CD4-positive, alpha-beta T cell treated with Interferon gamma for 1 hour (primary cell): Measurements from ENCODE around the gene EML6.
"Not testable (repeated sequence)": the region's sequence is repeated elsewhere in the genome, so short reads cannot be mapped to it uniquely, and the experiment has no call there.

Experiments used
- DNase-seq: peaks from one replicate; pipeline ENCODE4 v3.0.0-alpha.2; 2020

Gene EML6

GRCh38 chr2:54975175-54975574 lies 251.7 kb downstream of the EML6 start:
- DNase-seq: no peak

GRCh38 chr2:54975598-54976492 lies 252.4 kb downstream of the EML6 start:
- DNase-seq: no peak

GRCh38 chr2:54977149-54977548 lies 253.7 kb downstream of the EML6 start:
- DNase-seq: no peak

- DNase-seq: no peak
These were observed 256.0 kb downstream of the EML6 start for GRCh38 chr2:54979321-54980044.

- DNase-seq: no peak
These were observed 257.9 kb downstream of the EML6 start for GRCh38 chr2:54981385-54981784.

GRCh38 chr2:54983345-54984220 lies 260.1 kb downstream of the EML6 start:
- no peak for DNase-seq

- DNase-seq: no peak
These were observed 261.0 kb downstream of the EML6 start for GRCh38 chr2:54984476-54984875.

GRCh38 chr2:54986264-54986663 lies 262.8 kb downstream of the EML6 start:
- no peak for DNase-seq

GRCh38 chr2:54988612-54989011 lies 265.1 kb downstream of the EML6 start:
- DNase-seq: no peak

GRCh38 chr2:54990694-54991093 lies 267.2 kb downstream of the EML6 start:
- DNase-seq: not testable (repeated sequence)

- no peak for DNase-seq
These were observed 272.1 kb downstream of the EML6 start for GRCh38 chr2:54995553-54995952.

- DNase-seq: no peak
These were observed 274.4 kb downstream of the EML6 start for GRCh38 chr2:54997826-54998225.

- DNase-seq: no peak
These were observed 275.7 kb downstream of the EML6 start for GRCh38 chr2:54999182-54999581.

- DNase-seq: no peak
These were observed 276.9 kb downstream of the EML6 start for GRCh38 chr2:55000341-55000740.

- DNase-seq: no peak
These were observed 278.3 kb downstream of the EML6 start for GRCh38 chr2:55001716-55002115.

- DNase-seq: no peak
These were observed 280.5 kb downstream of the EML6 start for GRCh38 chr2:55003706-55004639.

- DNase-seq: no peak
These were observed 282.8 kb downstream of the EML6 start for GRCh38 chr2:55006306-55006705.

GRCh38 chr2:55009277-55010060 lies 286.0 kb downstream of the EML6 start:
- no peak for DNase-seq

- peak; percentile 64 for DNase-seq
These were observed 286.7 kb downstream of the EML6 start for GRCh38 chr2:55010149-55010591.

GRCh38 chr2:55010915-55011314 lies 287.5 kb downstream of the EML6 start:
- peak; percentile 3 for DNase-seq
